Right atrium auricular region (tissue), 2 donors: ENCODE results near the gene EIF4G1. TPM values are rescaled to one million over a fixed set of nuclear protein-coding genes. Genes with fewer than 3 reads are reported as not detected.

ENCODE experiments used
- DNase-seq: peaks from one replicate; pipeline ENCODE4 v3.0.0-alpha.2; 2019; ENCODE audit warnings: low spot score
- H3K27ac ChIP-seq, 2 donors: fragments of 200-600 bp; sonication (generic); 1 replicate in 1 of 2; 2 replicates in 1 of 2; pipeline ENCODE4 v1.5.1; 2016 to 2019
- H3K27me3 ChIP-seq, 2 donors: fragments of 200-600 bp; sonication (generic); one replicate each; pipeline versions ENCODE4 v1.5.1 to v1.6.0; 2017 to 2019
- H3K36me3 ChIP-seq: fragments of 200-600 bp; sonication (generic); one replicate; pipeline ENCODE4 v1.5.1; 2016
- H3K4me1 ChIP-seq, 2 donors: fragments of 200-600 bp; sonication (generic); one replicate each; pipeline versions ENCODE4 v1.5.1 to v1.6.0; 2017 to 2019
- H3K4me3 ChIP-seq, 2 donors: fragments of 200-600 bp; sonication (generic); 1 replicate in 1 of 2; 2 replicates in 1 of 2; pipeline ENCODE4 v1.5.1; 2017 to 2019; ENCODE audit warnings: mild to moderate bottlenecking in 1 of 2, moderate library complexity in 1 of 2
- H3K9me3 ChIP-seq, 2 donors: fragments of 200-600 bp; sonication (generic); one replicate each; pipeline ENCODE4 v1.5.1; 2019
- total RNA-seq, 2 donors: library from RNA; depleted of rRNA; stranded (reverse); fragments of >200 nt; gene quantifications; one replicate each; pipeline ENCODE4 v1.1.0, GENCODE V29; 2016
- TF ChIP-seq, protein P1 (sequence below), 2 donors: fragments of 200-600 bp; sonication (generic); IDR thresholded peaks; one replicate each; pipeline ENCODE4 v1.5.1; 2019; ENCODE audit warnings: antibody characterized with exemption in 2 of 2

EIF4G1 gene
- total RNA-seq, 2 donors from 2014 or later: 270 to 276 TPM

GRCh38 chr3:184332370-184333090, 18.1 kb downstream of the EIF4G1 start:
- Histone ChIP-seq H3K4me1 (peaks cover 0 to 35% of the 10 kb centered on the region in 2 donors), H3K4me3 (no peak overlapping the region), H3K9me3 (no peaks in the 10 kb centered on the region), H3K36me3 (peaks cover 81% of the 10 kb centered on the region), H3K27ac (peak overlapping the region; percentile 14 to 26), H3K27me3 (no peaks in the 10 kb centered on the region)
- TF ChIP-seq, protein P1, sequence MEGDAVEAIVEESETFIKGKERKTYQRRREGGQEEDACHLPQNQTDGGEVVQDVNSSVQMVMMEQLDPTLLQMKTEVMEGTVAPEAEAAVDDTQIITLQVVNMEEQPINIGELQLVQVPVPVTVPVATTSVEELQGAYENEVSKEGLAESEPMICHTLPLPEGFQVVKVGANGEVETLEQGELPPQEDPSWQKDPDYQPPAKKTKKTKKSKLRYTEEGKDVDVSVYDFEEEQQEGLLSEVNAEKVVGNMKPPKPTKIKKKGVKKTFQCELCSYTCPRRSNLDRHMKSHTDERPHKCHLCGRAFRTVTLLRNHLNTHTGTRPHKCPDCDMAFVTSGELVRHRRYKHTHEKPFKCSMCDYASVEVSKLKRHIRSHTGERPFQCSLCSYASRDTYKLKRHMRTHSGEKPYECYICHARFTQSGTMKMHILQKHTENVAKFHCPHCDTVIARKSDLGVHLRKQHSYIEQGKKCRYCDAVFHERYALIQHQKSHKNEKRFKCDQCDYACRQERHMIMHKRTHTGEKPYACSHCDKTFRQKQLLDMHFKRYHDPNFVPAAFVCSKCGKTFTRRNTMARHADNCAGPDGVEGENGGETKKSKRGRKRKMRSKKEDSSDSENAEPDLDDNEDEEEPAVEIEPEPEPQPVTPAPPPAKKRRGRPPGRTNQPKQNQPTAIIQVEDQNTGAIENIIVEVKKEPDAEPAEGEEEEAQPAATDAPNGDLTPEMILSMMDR (IDR thresholded peaks at IDR 0.05): no peak
- no peak for DNase-seq

DNA sequence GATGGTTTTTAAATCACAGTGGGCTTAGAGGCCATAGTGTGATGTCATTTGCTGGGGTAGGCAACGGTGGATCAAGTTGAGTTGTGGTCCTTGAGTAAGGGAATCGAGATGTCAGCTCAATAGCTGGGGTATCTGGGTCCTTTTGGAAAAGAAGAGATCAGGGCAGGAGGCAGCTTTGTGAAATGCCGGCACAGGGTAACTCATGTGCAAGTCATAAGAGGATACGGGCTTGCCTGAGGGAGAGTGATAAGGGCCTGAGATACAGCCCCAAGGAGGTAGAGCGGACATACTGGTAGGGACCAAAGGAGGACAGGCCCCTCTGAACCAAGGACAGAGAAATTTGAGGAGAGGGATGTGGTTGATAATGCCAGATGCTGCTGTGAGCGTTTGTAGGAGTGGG, 18.8 kb downstream of the EIF4G1 start:
- DNase-seq: no peak
- H3K4me3 ChIP-seq: no peak overlapping the region
- TF ChIP-seq, protein P1 (IDR thresholded peaks at IDR 0.05): no peak

GRCh38 chr3:184333700-184334099, 19.3 kb downstream of the EIF4G1 start:
- Histone ChIP-seq H3K4me1 (peaks cover 0 to 47% of the 10 kb centered on the region in 2 donors), H3K27me3 (no peaks in the 10 kb centered on the region), H3K36me3 (peaks cover 69% of the 10 kb centered on the region), H3K4me3 (no peak overlapping the region), H3K27ac (peak overlapping the region in 1 of 2 donors; percentile 14), H3K9me3 (no peaks in the 10 kb centered on the region)
- DNase-seq: no peak
- TF ChIP-seq, protein P1 (IDR thresholded peaks at IDR 0.05): no peak

More for the DNA sequence above, 18.8 kb downstream of the EIF4G1 start:
- Histone ChIP-seq H3K9me3 (no peaks in the 10 kb centered on the region), H3K27me3 (no peaks in the 10 kb centered on the region), H3K36me3 (peaks cover 74% of the 10 kb centered on the region), H3K27ac (peak overlapping the region; percentile 14 to 26), H3K4me1 (peaks cover 0 to 42% of the 10 kb centered on the region in 2 donors)

DNA sequence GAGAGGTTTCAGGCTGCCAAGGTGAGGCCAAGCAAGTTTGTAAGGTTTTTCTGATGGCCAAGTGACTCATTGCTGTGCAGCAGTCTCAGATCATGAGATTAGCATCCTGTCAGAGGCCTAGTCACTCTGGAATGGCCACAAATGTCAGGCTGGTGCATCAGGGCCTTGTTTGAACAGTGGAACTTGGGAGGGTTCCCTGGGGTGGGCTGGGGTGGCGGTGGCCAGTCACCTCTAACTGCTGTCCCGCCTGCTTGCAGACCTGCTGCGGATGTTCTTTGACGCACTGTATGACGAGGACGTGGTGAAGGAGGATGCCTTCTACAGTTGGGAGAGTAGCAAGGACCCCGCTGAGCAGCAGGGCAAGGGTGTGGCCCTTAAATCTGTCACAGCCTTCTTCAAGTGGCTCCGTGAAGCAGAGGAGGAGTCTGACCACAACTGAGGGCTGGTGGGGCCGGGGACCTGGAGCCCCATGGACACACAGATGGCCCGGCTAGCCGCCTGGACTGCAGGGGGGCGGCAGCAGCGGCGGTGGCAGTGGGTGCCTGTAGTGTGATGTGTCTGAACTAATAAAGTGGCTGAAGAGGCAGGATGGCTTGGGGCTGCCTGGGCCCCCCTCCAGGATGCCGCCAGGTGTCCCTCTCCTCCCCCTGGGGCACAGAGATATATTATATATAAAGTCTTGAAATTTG, 20.2 kb downstream of the EIF4G1 start:
- no peak for DNase-seq
- Histone ChIP-seq H3K4me1 (peaks cover 0 to 56% of the 10 kb centered on the region in 2 donors), H3K27ac (peak overlapping the region; percentile 98 to 99), H3K27me3 (no peaks in the 10 kb centered on the region), H3K36me3 (peaks cover 60% of the 10 kb centered on the region), H3K4me3 (no peak overlapping the region), H3K9me3 (no peaks in the 10 kb centered on the region)
- TF ChIP-seq, protein P1 (IDR thresholded peaks at IDR 0.05): no peak

GRCh38 chr3:184335291-184335660, 20.9 kb downstream of the EIF4G1 start:
- TF ChIP-seq, protein P1 (IDR thresholded peaks at IDR 0.05): no peak

More at GRCh38 chr3:184335291-184335660, 20.9 kb downstream of the EIF4G1 start:
- peaks cover 53% of the 10 kb centered on the region for H3K36me3 ChIP-seq
- H3K27ac ChIP-seq: peak overlapping the region; percentile 98 to 99
- no peaks in the 10 kb centered on the region for H3K27me3 ChIP-seq
- peak overlapping the region in 1 of 2 donors; percentile 84 for H3K4me3 ChIP-seq
- no peaks in the 10 kb centered on the region for H3K9me3 ChIP-seq
- H3K4me1 ChIP-seq: peaks cover 0 to 59% of the 10 kb centered on the region in 2 donors
- DNase-seq: no peak
